HepG2 (cell line): ENCODE results near the gene NELFCD. TPM values are rescaled to one million over a fixed set of nuclear protein-coding genes. Genes with fewer than 3 reads are reported as not detected.
A peak's percentile ranks its signal among the peaks of the same experiment; 100 is the strongest.

Experiments used
- FOXA3 ChIP-seq: IDR thresholded peaks from 2 replicates; pipeline ENCODE4 v1.6.1; 2016; ENCODE audit warnings: missing genetic modification reagents, missing compliant biosample characterization
- HMGXB4 ChIP-seq, 2 experiments: sonication (generic) in 1 of 2; formaldehyde crosslinking in 1 of 2; IDR thresholded peaks; 2 replicates each; pipeline versions ENCODE4 v1.4.0 to v1.6.1; 2018 to 2020; ENCODE audit warnings: missing genetic modification reagents in 2 of 2, borderline replicate concordance in 1 of 2, low read depth in 1 of 2, mild to moderate bottlenecking in 1 of 2, missing biosample characterization in 1 of 2
- IRF1 ChIP-seq: sonication (generic); formaldehyde crosslinking; IDR thresholded peaks from 2 replicates; pipeline ENCODE4 v1.4.0; 2020; ENCODE audit warnings: low read depth, mild to moderate bottlenecking, missing genetic modification reagents
- MIXL1 ChIP-seq: IDR thresholded peaks from 2 replicates; pipeline ENCODE4 v1.6.1; 2016
- NFATC3 ChIP-seq: sonication (generic); formaldehyde crosslinking; IDR thresholded peaks from 2 replicates; pipeline ENCODE4 v1.5.1; 2020; ENCODE audit warnings: mild to moderate bottlenecking, missing genetic modification reagents
- POGK ChIP-seq: sonication (generic); formaldehyde crosslinking; conservative IDR thresholded peaks from 2 replicates; pipeline ENCODE4 v1.8.0; 2022; ENCODE audit warnings: mild to moderate bottlenecking, moderate library complexity, missing genetic modification reagents
- RORA ChIP-seq: sonication (generic); formaldehyde crosslinking; IDR thresholded peaks from 2 replicates; pipeline ENCODE4 v1.5.0; 2020; ENCODE audit warnings: mild to moderate bottlenecking, missing genetic modification reagents, moderate library complexity
- SRSF4 ChIP-seq: fragments of 200-400 bp; formaldehyde crosslinking; IDR thresholded peaks from one replicate; pipeline ENCODE4 v1.6.1; 2018; ENCODE audit warnings: mild to moderate bottlenecking, low read depth, low read length, moderate library complexity; ENCODE audit not compliant: poor library complexity, severe bottlenecking
- ZNF572 ChIP-seq: sonication (generic); formaldehyde crosslinking; IDR thresholded peaks from 2 replicates; pipeline ENCODE4 v1.5.1; 2020; ENCODE audit warnings: mild to moderate bottlenecking, missing genetic modification reagents
- ZNF616 ChIP-seq: sonication (generic); formaldehyde crosslinking; IDR thresholded peaks from 2 replicates; pipeline ENCODE4 v1.5.0; 2020; ENCODE audit warnings: low read depth, mild to moderate bottlenecking, missing genetic modification reagents
- ZNF670 ChIP-seq: sonication (generic); formaldehyde crosslinking; IDR thresholded peaks from 2 replicates; pipeline ENCODE4 v1.8.0; 2022; ENCODE audit warnings: mild to moderate bottlenecking, missing genetic modification reagents, borderline replicate concordance
- polyA plus RNA-seq, 8 experiments: library from polyadenylated mRNA; depleted of rRNA in 3 of 8; stranded (reverse) in 7 of 8; unstranded in 1 of 8; fragments of >200 nt; fragmentation: Illumina TruSeq in 4 of 8; extraction: Trizol in 4 of 8; gene quantifications; 2 replicates each; pipeline versions ENCODE4 v1.2.1 to v1.2.3, GENCODE V29; 2011 to 2016; ENCODE audit warnings: low read depth in 4 of 8, missing spikeins in 1 of 8, mixed read lengths in 1 of 8; ENCODE audit not compliant: insufficient read depth in 1 of 8
- total RNA-seq, 5 experiments: library from RNA; depleted of rRNA; stranded (reverse); fragments of >200 nt; fragmentation: Illumina TruSeq; extraction: Trizol; gene quantifications; 2 replicates each; pipeline ENCODE4 v1.2.3, GENCODE V29; 2016; ENCODE audit warnings: low read depth in 1 of 5
- TF ChIP-seq, protein P1 (sequence below): sonication (generic); formaldehyde crosslinking; IDR thresholded peaks from 2 replicates; pipeline ENCODE4 v1.4.0; 2020; ENCODE audit warnings: mild to moderate bottlenecking, missing genetic modification reagents
- TF ChIP-seq, protein P2 (sequence below): sonication (generic); formaldehyde crosslinking; IDR thresholded peaks from 2 replicates; pipeline ENCODE4 v1.9.0; 2022; ENCODE audit warnings: low read depth, missing genetic modification reagents
- TF ChIP-seq, protein P3 (sequence below): sonication (generic); formaldehyde crosslinking; IDR thresholded peaks from 2 replicates; pipeline ENCODE4 v1.8.1; 2023; ENCODE audit warnings: missing genetic modification reagents, inconsistent platforms, borderline replicate concordance

NELFCD gene
- total and polyA plus RNA-seq, 2 of the 13 experiments (the other 11 are each of a cell fraction or from before 2014, with no cell fraction given): 159 to 203 TPM

DNA sequence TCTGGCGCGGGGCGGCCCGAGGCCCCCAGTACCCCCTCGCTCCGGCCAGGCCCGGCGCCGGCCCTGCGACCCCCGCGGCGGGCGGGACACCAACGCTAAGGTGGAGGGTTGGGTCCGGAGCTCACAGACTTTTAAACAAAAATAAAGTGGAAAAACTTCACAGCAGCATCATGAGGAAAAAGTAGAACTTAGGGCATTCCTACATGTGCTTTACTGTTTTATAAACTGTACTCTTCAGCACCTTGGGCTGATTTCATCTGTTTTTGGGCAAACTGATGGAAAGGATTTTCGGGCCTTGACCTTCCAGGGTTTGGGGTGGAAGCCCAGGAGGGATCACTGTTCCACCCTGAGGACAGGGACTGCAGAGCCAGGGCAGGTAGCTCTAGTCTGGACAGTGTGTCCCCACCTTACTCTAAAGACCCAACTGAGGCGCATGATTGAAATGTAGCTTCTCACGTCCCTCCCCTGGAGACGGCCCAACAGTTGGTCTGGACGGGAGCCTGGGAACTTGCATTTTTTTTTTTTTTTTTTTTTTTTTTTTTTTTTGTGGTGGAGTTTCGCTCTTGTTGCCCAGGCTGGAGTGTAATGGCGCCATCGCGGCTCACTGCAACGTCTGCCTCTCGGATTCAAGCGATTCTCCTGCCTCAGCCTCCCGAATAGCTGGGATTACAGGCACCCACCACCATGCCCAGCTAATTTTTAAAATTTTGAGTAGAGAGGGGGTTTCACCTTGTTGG is 740 bp downstream of the NELFCD start (continued):
- TF ChIP-seq IRF1 (CRISPR knock-in tag) (no peak), MIXL1 (no peak), FOXA3 (CRISPR knock-in tag) (no peak), ZNF572 (CRISPR knock-in tag) (no peak), NFATC3 (CRISPR knock-in tag) (no peak), ZNF670 (CRISPR knock-in tag) (no peak), HMGXB4 (CRISPR knock-in tag; IDR thresholded peaks at IDR 0.05; ENCODE audit: borderline replicate concordance in 1 of 2, low read depth in 1 of 2) (no peak; a peak in 1 of 4 replicates), POGK (CRISPR knock-in tag) (0 out of 2 replicates have a peak, but pooled peaks have one; percentile 54), ZNF616 (CRISPR knock-in tag) (0 out of 2 replicates have a peak, but pooled peaks have one; percentile 16), RORA (CRISPR knock-in tag) (no peak), SRSF4 (no peak)
- TF ChIP-seq, protein P1, sequence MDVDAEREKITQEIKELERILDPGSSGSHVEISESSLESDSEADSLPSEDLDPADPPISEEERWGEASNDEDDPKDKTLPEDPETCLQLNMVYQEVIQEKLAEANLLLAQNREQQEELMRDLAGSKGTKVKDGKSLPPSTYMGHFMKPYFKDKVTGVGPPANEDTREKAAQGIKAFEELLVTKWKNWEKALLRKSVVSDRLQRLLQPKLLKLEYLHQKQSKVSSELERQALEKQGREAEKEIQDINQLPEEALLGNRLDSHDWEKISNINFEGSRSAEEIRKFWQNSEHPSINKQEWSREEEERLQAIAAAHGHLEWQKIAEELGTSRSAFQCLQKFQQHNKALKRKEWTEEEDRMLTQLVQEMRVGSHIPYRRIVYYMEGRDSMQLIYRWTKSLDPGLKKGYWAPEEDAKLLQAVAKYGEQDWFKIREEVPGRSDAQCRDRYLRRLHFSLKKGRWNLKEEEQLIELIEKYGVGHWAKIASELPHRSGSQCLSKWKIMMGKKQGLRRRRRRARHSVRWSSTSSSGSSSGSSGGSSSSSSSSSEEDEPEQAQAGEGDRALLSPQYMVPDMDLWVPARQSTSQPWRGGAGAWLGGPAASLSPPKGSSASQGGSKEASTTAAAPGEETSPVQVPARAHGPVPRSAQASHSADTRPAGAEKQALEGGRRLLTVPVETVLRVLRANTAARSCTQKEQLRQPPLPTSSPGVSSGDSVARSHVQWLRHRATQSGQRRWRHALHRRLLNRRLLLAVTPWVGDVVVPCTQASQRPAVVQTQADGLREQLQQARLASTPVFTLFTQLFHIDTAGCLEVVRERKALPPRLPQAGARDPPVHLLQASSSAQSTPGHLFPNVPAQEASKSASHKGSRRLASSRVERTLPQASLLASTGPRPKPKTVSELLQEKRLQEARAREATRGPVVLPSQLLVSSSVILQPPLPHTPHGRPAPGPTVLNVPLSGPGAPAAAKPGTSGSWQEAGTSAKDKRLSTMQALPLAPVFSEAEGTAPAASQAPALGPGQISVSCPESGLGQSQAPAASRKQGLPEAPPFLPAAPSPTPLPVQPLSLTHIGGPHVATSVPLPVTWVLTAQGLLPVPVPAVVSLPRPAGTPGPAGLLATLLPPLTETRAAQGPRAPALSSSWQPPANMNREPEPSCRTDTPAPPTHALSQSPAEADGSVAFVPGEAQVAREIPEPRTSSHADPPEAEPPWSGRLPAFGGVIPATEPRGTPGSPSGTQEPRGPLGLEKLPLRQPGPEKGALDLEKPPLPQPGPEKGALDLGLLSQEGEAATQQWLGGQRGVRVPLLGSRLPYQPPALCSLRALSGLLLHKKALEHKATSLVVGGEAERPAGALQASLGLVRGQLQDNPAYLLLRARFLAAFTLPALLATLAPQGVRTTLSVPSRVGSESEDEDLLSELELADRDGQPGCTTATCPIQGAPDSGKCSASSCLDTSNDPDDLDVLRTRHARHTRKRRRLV (CRISPR knock-in tag): no peak
- TF ChIP-seq, protein P2, sequence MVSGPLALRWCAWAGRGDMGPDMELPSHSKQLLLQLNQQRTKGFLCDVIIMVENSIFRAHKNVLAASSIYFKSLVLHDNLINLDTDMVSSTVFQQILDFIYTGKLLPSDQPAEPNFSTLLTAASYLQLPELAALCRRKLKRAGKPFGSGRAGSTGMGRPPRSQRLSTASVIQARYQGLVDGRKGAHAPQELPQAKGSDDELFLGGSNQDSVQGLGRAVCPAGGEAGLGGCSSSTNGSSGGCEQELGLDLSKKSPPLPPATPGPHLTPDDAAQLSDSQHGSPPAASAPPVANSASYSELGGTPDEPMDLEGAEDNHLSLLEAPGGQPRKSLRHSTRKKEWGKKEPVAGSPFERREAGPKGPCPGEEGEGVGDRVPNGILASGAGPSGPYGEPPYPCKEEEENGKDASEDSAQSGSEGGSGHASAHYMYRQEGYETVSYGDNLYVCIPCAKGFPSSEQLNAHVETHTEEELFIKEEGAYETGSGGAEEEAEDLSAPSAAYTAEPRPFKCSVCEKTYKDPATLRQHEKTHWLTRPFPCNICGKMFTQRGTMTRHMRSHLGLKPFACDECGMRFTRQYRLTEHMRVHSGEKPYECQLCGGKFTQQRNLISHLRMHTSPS: no peak
- TF ChIP-seq, protein P3, sequence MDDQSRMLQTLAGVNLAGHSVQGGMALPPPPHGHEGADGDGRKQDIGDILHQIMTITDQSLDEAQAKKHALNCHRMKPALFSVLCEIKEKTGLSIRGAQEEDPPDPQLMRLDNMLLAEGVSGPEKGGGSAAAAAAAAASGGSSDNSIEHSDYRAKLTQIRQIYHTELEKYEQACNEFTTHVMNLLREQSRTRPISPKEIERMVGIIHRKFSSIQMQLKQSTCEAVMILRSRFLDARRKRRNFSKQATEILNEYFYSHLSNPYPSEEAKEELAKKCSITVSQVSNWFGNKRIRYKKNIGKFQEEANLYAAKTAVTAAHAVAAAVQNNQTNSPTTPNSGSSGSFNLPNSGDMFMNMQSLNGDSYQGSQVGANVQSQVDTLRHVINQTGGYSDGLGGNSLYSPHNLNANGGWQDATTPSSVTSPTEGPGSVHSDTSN: 0 out of 2 replicates have a peak, but pooled peaks have one; percentile 12
